HG03558 (cell line): ENCODE results near the gene AKR1D1.
"Not testable (repeated sequence)": the region's sequence is repeated elsewhere in the genome, so short reads cannot be mapped to it uniquely, and the experiment has no call there.

Source experiments
- ATAC-seq: cut with Tn5 transposase; IDR thresholded peaks from one replicate; pipeline ENCODE4 v1.9.1; 2021; ENCODE audit warnings: moderate number of reproducible peaks; ENCODE audit not compliant: unreplicated experiment; ENCODE audit errors: extremely low read depth

The AKR1D1 gene

GRCh38 chr7:138116141-138116540 is 39.9 kb downstream of the AKR1D1 start:
- ATAC-seq: no peak

GRCh38 chr7:138116892-138117291 is 40.6 kb downstream of the AKR1D1 start:
- no peak for ATAC-seq

GRCh38 chr7:138120140-138120827 is 44.0 kb downstream of the AKR1D1 start:
- no peak for ATAC-seq

GRCh38 chr7:138122162-138122561 is 45.9 kb downstream of the AKR1D1 start:
- ATAC-seq: no peak

GRCh38 chr7:138125119-138125518 is 48.9 kb downstream of the AKR1D1 start:
- no peak for ATAC-seq

- ATAC-seq: peak; percentile 67
Measured at GRCh38 chr7:138125598-138126111, 49.4 kb downstream of the AKR1D1 start.

- ATAC-seq: no peak
Measured at GRCh38 chr7:138126928-138127327, 50.7 kb downstream of the AKR1D1 start.

- no peak for ATAC-seq
Measured at GRCh38 chr7:138127996-138128395, 51.7 kb downstream of the AKR1D1 start.

GRCh38 chr7:138129551-138130165 is 53.4 kb downstream of the AKR1D1 start:
- ATAC-seq: no peak

- no peak for ATAC-seq
Measured at GRCh38 chr7:138137423-138138171, 61.3 kb downstream of the AKR1D1 start.

- no peak for ATAC-seq
Measured at GRCh38 chr7:138138244-138138643, 62.0 kb downstream of the AKR1D1 start.

- no peak for ATAC-seq
Measured at GRCh38 chr7:138142583-138143201, 66.4 kb downstream of the AKR1D1 start.

GRCh38 chr7:138144958-138145357 is 68.7 kb downstream of the AKR1D1 start:
- ATAC-seq: no peak

- ATAC-seq: not testable (repeated sequence)
Measured at GRCh38 chr7:138146221-138146620, 70.0 kb downstream of the AKR1D1 start.

GRCh38 chr7:138146757-138147734 is 70.8 kb downstream of the AKR1D1 start:
- not testable (repeated sequence) for ATAC-seq

- ATAC-seq: no peak
Measured at GRCh38 chr7:138151731-138152577, 75.7 kb downstream of the AKR1D1 start.

GRCh38 chr7:138154661-138155060 is 78.4 kb downstream of the AKR1D1 start:
- no peak for ATAC-seq

GRCh38 chr7:138157702-138158101 is 81.4 kb downstream of the AKR1D1 start:
- ATAC-seq: no peak
